Stimulated activated CD8-positive, alpha-beta memory T cell treated with anti-CD3 and anti-CD28 coated beads, Interleukin-15, amount 100 ng/mL, for 4 hours (primary cell): ENCODE results near the gene IGIP.
A peak's percentile ranks its signal among the peaks of the same experiment; 100 is the strongest.

Source experiments
- DNase-seq, 2 donors: peaks; one replicate each; pipeline ENCODE4 v3.0.0-alpha.2; 2020; ENCODE audit warnings: low read depth in 2 of 2

The IGIP gene

GRCh38 chr5:140111011-140111858 is 14.5 kb upstream of the IGIP start:
- no peak for DNase-seq

- DNase-seq: no peak
These were observed 13.7 kb upstream of the IGIP start for GRCh38 chr5:140111859-140112551.

GRCh38 chr5:140112685-140113179 is 13.0 kb upstream of the IGIP start:
- DNase-seq: no peak

GRCh38 chr5:140113180-140113698 is 12.5 kb upstream of the IGIP start:
- DNase-seq: no peak

- DNase-seq: peak; percentile 87 to 94
These were observed 12.0 kb upstream of the IGIP start, which contains the start of gene PURA for GRCh38 chr5:140113699-140114263. TSS of gene PURA (plus strand) at chr5:140114109. CDS start at chr5:140114182, 73 bp downstream.

GRCh38 chr5:140114341-140115185 is 11.2 kb upstream of the IGIP start:
- peak; percentile 1 to 17 for DNase-seq

GRCh38 chr5:140115186-140115500 is 10.6 kb upstream of the IGIP start:
- no peak for DNase-seq

- DNase-seq: no peak
These were observed 9.0 kb upstream of the IGIP start for GRCh38 chr5:140116716-140117115.

- no peak for DNase-seq
These were observed 8.2 kb upstream of the IGIP start for GRCh38 chr5:140117523-140117922.

- no peak for DNase-seq
These were observed 7.3 kb upstream of the IGIP start for GRCh38 chr5:140118302-140118936.

- DNase-seq: no peak
These were observed 727 bp downstream of the IGIP start for GRCh38 chr5:140126315-140127012.

GRCh38 chr5:140128376-140128775 is 2.6 kb downstream of the IGIP start:
- DNase-seq: no peak

- DNase-seq: no peak
These were observed 5.4 kb downstream of the IGIP start for GRCh38 chr5:140130949-140131733.

- no peak for DNase-seq
These were observed 6.3 kb downstream of the IGIP start for GRCh38 chr5:140131967-140132409.

- no peak for DNase-seq
These were observed 7.9 kb downstream of the IGIP start for GRCh38 chr5:140133514-140134167.

GRCh38 chr5:140134277-140134935 is 8.7 kb downstream of the IGIP start:
- no peak for DNase-seq

- DNase-seq: no peak
These were observed 9.4 kb downstream of the IGIP start for GRCh38 chr5:140135127-140135526.

GRCh38 chr5:140136624-140137023 is 10.9 kb downstream of the IGIP start:
- DNase-seq: no peak
